Measurements from ENCODE around the gene PSIP1. TPM values are rescaled to one million over a fixed set of nuclear protein-coding genes. Genes with fewer than 3 reads are reported as not detected.
A peak's percentile ranks its signal among the peaks of the same experiment; 100 is the strongest.

PSIP1 gene
- total and polyA plus RNA-seq, 9 of the 15 experiments (the other 6 are each of a cell fraction or from before 2014, with no cell fraction given) = 18.8 to 119 (median 59.9) TPM

- TF ChIP-seq ZNF699 (CRISPR knock-in tag; IDR thresholded peaks at IDR 0.05; ENCODE audit: insufficient replicate concordance) (no peak), LARP7 (IDR thresholded peaks at IDR 0.05) (no peak)
- in situ Hi-C loops (cut with MboI) = no loop called here
- Histone ChIP-seq H3K4me1 (replicated peaks in 1 of 2; ENCODE audit: control insufficient read depth in 2 of 2, insufficient read depth in 2 of 2, low read length in 2 of 2) (peaks cover 8 to 18% of the 10 kb centered on the region in 2 experiments; a peak in 4 of 5 replicates), H3K27ac (ENCODE audit: extremely low read depth, low read depth, low read length) (peak overlapping the region; percentile 75; the same call in 1 of the 3 replicates), H2AFZ (ENCODE audit: low read depth, low read length) (peak overlapping the region; percentile 94), H3K27me3 (ENCODE audit: control insufficient read depth in 2 of 2, insufficient read depth in 2 of 2, low read length in 2 of 2) (no peaks in the 10 kb centered on the region), H3K36me3 (ENCODE audit: control insufficient read depth, insufficient read depth, low read length) (peaks cover 21% of the 10 kb centered on the region), H3K9ac (ENCODE audit: insufficient read depth in 1 of 2, low read depth in 2 of 2, low read length in 2 of 2) (no peak overlapping the region), H3K9me3 (replicated peaks; ENCODE audit: control insufficient read depth, insufficient read depth, low read depth, low read length) (no peaks in the 10 kb centered on the region), H3K4me2 (ENCODE audit: insufficient read depth, low read length) (peak overlapping the region; percentile 84), H3K79me2 (ENCODE audit: control insufficient read depth, insufficient read depth, low read length) (peaks cover 39% of the 10 kb centered on the region), H3K4me3 (no peak overlapping the region), H4K20me1 (replicated peaks; ENCODE audit: control insufficient read depth, insufficient read depth, low read length) (no peaks in the 10 kb centered on the region), H3K9me1 (ENCODE audit: control insufficient read depth, insufficient read depth, low read length) (peaks cover 2% of the 10 kb centered on the region)
- WGBS (ENCODE audit: insufficient coverage, low coverage, missing lambda C conversion rate) = 38% methylated on average over 2 of the region's 6 CpGs
- intact Hi-C loops (cut with micrococcal nuclease) = loop anchor here (5.0 kb wide), 1 partner anchor 111 kb away; no protein-coding TSS in a partner anchor
- POLR2A ChIA-PET = interaction anchor here (0.9 kb wide), 1 partner anchor 185 kb away, joined by 3 read pairs; no protein-coding TSS in a partner anchor
- CTCF ChIA-PET (ENCODE audit: low intra/inter-chr PET ratio) = no interaction called here
- no TSS peak for BruUV-seq (replicated peaks)
- no peak for FAIRE-seq
- no peak for ATAC-seq
- no peak for DNase-seq (ENCODE audit: extremely low read depth in 1 of 4, low spot score in 3 of 4)
Measured at GRCh38 chr9:15421532-15421931, 89.2 kb downstream of the PSIP1 start.

- ChIA-PET CTCF (ENCODE audit: low intra/inter-chr PET ratio) (no interaction called here), POLR2A (no interaction called here)
- intact Hi-C loops (cut with micrococcal nuclease) = loop anchor here (5.0 kb wide), 1 partner anchor 112 kb away; no protein-coding TSS in a partner anchor
- no peaks in the 10 kb centered on the region for H3K27me3 ChIP-seq (ENCODE audit: control insufficient read depth in 2 of 2, insufficient read depth in 2 of 2, low read length in 2 of 2)
- 55% methylated on average over 4 of the region's 5 CpGs for WGBS (ENCODE audit: insufficient coverage, low coverage, missing lambda C conversion rate)
- peaks cover 32% of the 10 kb centered on the region for H3K79me2 ChIP-seq (ENCODE audit: control insufficient read depth, insufficient read depth, low read length)
- no peak overlapping the region for H3K9ac ChIP-seq (ENCODE audit: insufficient read depth in 1 of 2, low read depth in 2 of 2, low read length in 2 of 2)
- TF ChIP-seq ZNF212 (CRISPR knock-in tag; IDR thresholded peaks at IDR 0.05) = no peak
- no peak for TF ChIP-seq SMAD2 (IDR thresholded peaks at IDR 0.05; ENCODE audit: low read depth, low read length)
- TF ChIP-seq PHB2 (IDR thresholded peaks at IDR 0.05; ENCODE audit: low read depth) = no peak
- no peak for TF ChIP-seq EZH2 (IDR thresholded peaks at IDR 0.05; ENCODE audit: borderline replicate concordance, low read depth, low read length)
- no peak for TF ChIP-seq NR4A1 (CRISPR knock-in tag; IDR thresholded peaks at IDR 0.05)
- TF ChIP-seq NR4A1 (tag; IDR thresholded peaks at IDR 0.05) = no peak
- TF ChIP-seq MCM3 (IDR thresholded peaks at IDR 0.05) = no peak
- ATAC-seq (no peak), DNase-seq (ENCODE audit: extremely low read depth in 1 of 4, low spot score in 3 of 4) (no peak), FAIRE-seq (no peak)
- H2AFZ ChIP-seq (ENCODE audit: low read depth, low read length) = 0 out of 2 replicates have a peak overlapping the region, but pooled peaks have one; percentile 19
- H3K4me3 ChIP-seq = no peak overlapping the region
- H3K4me1 ChIP-seq (replicated peaks in 1 of 2; ENCODE audit: control insufficient read depth in 2 of 2, insufficient read depth in 2 of 2, low read length in 2 of 2) = peaks cover 6 to 12% of the 10 kb centered on the region in 2 experiments; a peak in 4 of 5 replicates
- no peaks in the 10 kb centered on the region for H3K9me3 ChIP-seq (replicated peaks; ENCODE audit: control insufficient read depth, insufficient read depth, low read depth, low read length)
- H4K20me1 ChIP-seq (replicated peaks; ENCODE audit: control insufficient read depth, insufficient read depth, low read length) = no peaks in the 10 kb centered on the region
- in situ Hi-C loops (cut with MboI) = no loop called here
- no TSS peak for BruUV-seq (replicated peaks)
- H3K4me2 ChIP-seq (ENCODE audit: insufficient read depth, low read length) = no peak overlapping the region
- H3K36me3 ChIP-seq (ENCODE audit: control insufficient read depth, insufficient read depth, low read length) = peaks cover 13% of the 10 kb centered on the region
- H3K9me1 ChIP-seq (ENCODE audit: control insufficient read depth, insufficient read depth, low read length) = peaks cover 2% of the 10 kb centered on the region
- H3K27ac ChIP-seq (ENCODE audit: extremely low read depth, low read depth, low read length) = no peak overlapping the region
Measured at GRCh38 chr9:15420796-15421195, 90.0 kb downstream of the PSIP1 start.

Data from K562 (cell line).